ENCODE data around the gene POLR3F.

DNA sequence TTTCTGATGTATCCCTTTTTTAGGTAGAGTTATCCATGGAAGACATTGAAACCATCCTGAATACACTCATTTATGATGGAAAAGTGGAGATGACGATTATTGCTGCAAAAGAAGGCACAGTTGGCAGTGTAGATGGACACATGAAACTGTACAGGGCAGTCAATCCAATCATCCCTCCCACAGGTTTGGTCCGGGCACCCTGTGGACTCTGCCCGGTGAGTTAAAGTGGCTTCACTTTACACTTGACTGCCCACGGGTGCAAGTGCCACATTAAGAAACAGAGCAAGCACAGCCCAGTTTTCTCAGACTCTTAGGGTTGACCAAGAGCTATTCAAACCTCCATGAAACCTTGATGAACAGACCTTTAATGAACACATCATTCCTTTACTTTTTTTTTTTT, 14.4 kb downstream of the POLR3F start:
- TF ChIP-seq, protein P1, sequence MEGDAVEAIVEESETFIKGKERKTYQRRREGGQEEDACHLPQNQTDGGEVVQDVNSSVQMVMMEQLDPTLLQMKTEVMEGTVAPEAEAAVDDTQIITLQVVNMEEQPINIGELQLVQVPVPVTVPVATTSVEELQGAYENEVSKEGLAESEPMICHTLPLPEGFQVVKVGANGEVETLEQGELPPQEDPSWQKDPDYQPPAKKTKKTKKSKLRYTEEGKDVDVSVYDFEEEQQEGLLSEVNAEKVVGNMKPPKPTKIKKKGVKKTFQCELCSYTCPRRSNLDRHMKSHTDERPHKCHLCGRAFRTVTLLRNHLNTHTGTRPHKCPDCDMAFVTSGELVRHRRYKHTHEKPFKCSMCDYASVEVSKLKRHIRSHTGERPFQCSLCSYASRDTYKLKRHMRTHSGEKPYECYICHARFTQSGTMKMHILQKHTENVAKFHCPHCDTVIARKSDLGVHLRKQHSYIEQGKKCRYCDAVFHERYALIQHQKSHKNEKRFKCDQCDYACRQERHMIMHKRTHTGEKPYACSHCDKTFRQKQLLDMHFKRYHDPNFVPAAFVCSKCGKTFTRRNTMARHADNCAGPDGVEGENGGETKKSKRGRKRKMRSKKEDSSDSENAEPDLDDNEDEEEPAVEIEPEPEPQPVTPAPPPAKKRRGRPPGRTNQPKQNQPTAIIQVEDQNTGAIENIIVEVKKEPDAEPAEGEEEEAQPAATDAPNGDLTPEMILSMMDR (IDR thresholded peaks at IDR 0.05; ENCODE audit: insufficient read depth, low read length): no peak
- TF ChIP-seq REST (IDR thresholded peaks at IDR 0.05; ENCODE audit: insufficient replicate concordance, low read depth) (no peak), POLR2AphosphoS5 (IDR thresholded peaks at IDR 0.05; ENCODE audit: low read depth) (no peak)
